GM21423 (cell line): ENCODE measurements around the gene RPL3.

ENCODE experiments used
- ATAC-seq: cut with Tn5 transposase; IDR thresholded peaks from one replicate; pipeline ENCODE4 v1.9.1; 2021; ENCODE audit warnings: mild to moderate bottlenecking, moderate library complexity; ENCODE audit not compliant: unreplicated experiment

The RPL3 gene

GRCh38 chr22:39284142-39284980 lies 35.1 kb downstream of the RPL3 start:
- ATAC-seq, result no peak

- no peak for ATAC-seq
These were observed 35.9 kb downstream of the RPL3 start for GRCh38 chr22:39283322-39284141.

- ATAC-seq, result no peak
These were observed 36.6 kb downstream of the RPL3 start for GRCh38 chr22:39282645-39283321.

- no peak for ATAC-seq
These were observed 38.3 kb downstream of the RPL3 start for GRCh38 chr22:39281126-39281525.

- no peak for ATAC-seq
These were observed 39.2 kb downstream of the RPL3 start for GRCh38 chr22:39280250-39280649.

GRCh38 chr22:39279170-39279850 lies 40.1 kb downstream of the RPL3 start:
- ATAC-seq, result no peak

GRCh38 chr22:39278040-39278439 lies 41.4 kb downstream of the RPL3 start:
- no peak for ATAC-seq

GRCh38 chr22:39277142-39277607 lies 42.2 kb downstream of the RPL3 start:
- ATAC-seq, result no peak

- no peak for ATAC-seq
These were observed 42.8 kb downstream of the RPL3 start for GRCh38 chr22:39276440-39277141.

- no peak for ATAC-seq
These were observed 43.5 kb downstream of the RPL3 start for GRCh38 chr22:39275814-39276439.

- ATAC-seq, result no peak
These were observed 45.2 kb downstream of the RPL3 start for GRCh38 chr22:39273950-39274887.

GRCh38 chr22:39270792-39271191 lies 48.6 kb downstream of the RPL3 start:
- ATAC-seq, result no peak

GRCh38 chr22:39270280-39270679 lies 49.1 kb downstream of the RPL3 start:
- no peak for ATAC-seq

- no peak for ATAC-seq
These were observed 50.2 kb downstream of the RPL3 start for GRCh38 chr22:39269095-39269790.

- ATAC-seq, result no peak
These were observed 50.8 kb downstream of the RPL3 start for GRCh38 chr22:39268645-39269044.

GRCh38 chr22:39267974-39268373 lies 51.4 kb downstream of the RPL3 start:
- ATAC-seq, result no peak

- ATAC-seq, result peak; percentile 70
These were observed 52.9 kb downstream of the RPL3 start for GRCh38 chr22:39266398-39267030.
